ENCODE measurements around the gene ABCB1.
A peak's percentile ranks its signal among the peaks of the same experiment; 100 is the strongest.

The ABCB1 gene

GRCh38 chr7:87517136-87517815, 83.4 kb downstream of the ABCB1 start:
- no peaks in the 10 kb centered on the region for H3K36me3 ChIP-seq (ENCODE audit: insufficient read depth, low read length)
- H3K4me1 ChIP-seq (ENCODE audit: control insufficient read depth, insufficient read depth, low read length, unreplicated experiment): no peaks in the 10 kb centered on the region
- H3K27me3 ChIP-seq (ENCODE audit: insufficient read depth, low read length): peaks cover 26% of the 10 kb centered on the region; the same call in 1 of the 2 replicates
- H3K79me2 ChIP-seq (ENCODE audit: control insufficient read depth, insufficient read depth, low read length, unreplicated experiment): no peaks in the 10 kb centered on the region
- H2AFZ ChIP-seq (ENCODE audit: low read length, unreplicated experiment): no peak overlapping the region
- H3K4me3 ChIP-seq (ENCODE audit: low read depth, low read length): no peak overlapping the region
- H3K27ac ChIP-seq (ENCODE audit: low read depth, low read length): no peak overlapping the region

- Histone ChIP-seq H3K4me1 (ENCODE audit: control insufficient read depth, insufficient read depth, low read length, unreplicated experiment) (no peaks in the 10 kb centered on the region), H3K79me2 (ENCODE audit: control insufficient read depth, insufficient read depth, low read length, unreplicated experiment) (no peaks in the 10 kb centered on the region), H3K27ac (ENCODE audit: low read depth, low read length) (no peak overlapping the region), H3K4me3 (ENCODE audit: low read depth, low read length) (no peak overlapping the region), H3K27me3 (ENCODE audit: insufficient read depth, low read length) (peaks cover 25% of the 10 kb centered on the region; the same call in 1 of the 2 replicates), H2AFZ (ENCODE audit: low read length, unreplicated experiment) (no peak overlapping the region), H3K36me3 (ENCODE audit: insufficient read depth, low read length) (no peaks in the 10 kb centered on the region)
Measured at GRCh38 chr7:87513735-87514335, 86.8 kb downstream of the ABCB1 start.

GRCh38 chr7:87512906-87513305, 87.8 kb downstream of the ABCB1 start:
- Histone ChIP-seq H3K79me2 (ENCODE audit: control insufficient read depth, insufficient read depth, low read length, unreplicated experiment) (no peaks in the 10 kb centered on the region), H2AFZ (ENCODE audit: low read length, unreplicated experiment) (no peak overlapping the region), H3K4me1 (ENCODE audit: control insufficient read depth, insufficient read depth, low read length, unreplicated experiment) (no peaks in the 10 kb centered on the region), H3K27me3 (ENCODE audit: insufficient read depth, low read length) (peaks cover 27% of the 10 kb centered on the region; the same call in 1 of the 2 replicates), H3K27ac (ENCODE audit: low read depth, low read length) (no peak overlapping the region), H3K4me3 (ENCODE audit: low read depth, low read length) (no peak overlapping the region), H3K36me3 (ENCODE audit: insufficient read depth, low read length) (no peaks in the 10 kb centered on the region)

GRCh38 chr7:87511510-87511909, 89.2 kb downstream of the ABCB1 start:
- H3K79me2 ChIP-seq (ENCODE audit: control insufficient read depth, insufficient read depth, low read length, unreplicated experiment): no peaks in the 10 kb centered on the region
- peaks cover 27% of the 10 kb centered on the region; the same call in 1 of the 2 replicates for H3K27me3 ChIP-seq (ENCODE audit: insufficient read depth, low read length)
- H3K27ac ChIP-seq (ENCODE audit: low read depth, low read length): no peak overlapping the region
- no peak overlapping the region for H2AFZ ChIP-seq (ENCODE audit: low read length, unreplicated experiment)
- H3K36me3 ChIP-seq (ENCODE audit: insufficient read depth, low read length): no peaks in the 10 kb centered on the region
- H3K4me3 ChIP-seq (ENCODE audit: low read depth, low read length): no peak overlapping the region
- no peaks in the 10 kb centered on the region for H3K4me1 ChIP-seq (ENCODE audit: control insufficient read depth, insufficient read depth, low read length, unreplicated experiment)

GRCh38 chr7:87510411-87510875, 90.2 kb downstream of the ABCB1 start:
- Histone ChIP-seq H3K4me1 (ENCODE audit: control insufficient read depth, insufficient read depth, low read length, unreplicated experiment) (no peaks in the 10 kb centered on the region), H2AFZ (ENCODE audit: low read length, unreplicated experiment) (no peak overlapping the region), H3K27ac (ENCODE audit: low read depth, low read length) (no peak overlapping the region), H3K27me3 (ENCODE audit: insufficient read depth, low read length) (peaks cover 27% of the 10 kb centered on the region; the same call in 1 of the 2 replicates), H3K4me3 (ENCODE audit: low read depth, low read length) (no peak overlapping the region), H3K36me3 (ENCODE audit: insufficient read depth, low read length) (no peaks in the 10 kb centered on the region), H3K79me2 (ENCODE audit: control insufficient read depth, insufficient read depth, low read length, unreplicated experiment) (no peaks in the 10 kb centered on the region)

GRCh38 chr7:87507446-87507845, 93.2 kb downstream of the ABCB1 start:
- no peaks in the 10 kb centered on the region for H3K36me3 ChIP-seq (ENCODE audit: insufficient read depth, low read length)
- H3K27me3 ChIP-seq (ENCODE audit: insufficient read depth, low read length): peaks cover 14% of the 10 kb centered on the region; the same call in 1 of the 2 replicates
- H2AFZ ChIP-seq (ENCODE audit: low read length, unreplicated experiment): no peak overlapping the region
- no peaks in the 10 kb centered on the region for H3K79me2 ChIP-seq (ENCODE audit: control insufficient read depth, insufficient read depth, low read length, unreplicated experiment)
- H3K4me3 ChIP-seq (ENCODE audit: low read depth, low read length): no peak overlapping the region
- H3K27ac ChIP-seq (ENCODE audit: low read depth, low read length): no peak overlapping the region
- H3K4me1 ChIP-seq (ENCODE audit: control insufficient read depth, insufficient read depth, low read length, unreplicated experiment): no peaks in the 10 kb centered on the region

GRCh38 chr7:87506246-87507180, 94.2 kb downstream of the ABCB1 start:
- Histone ChIP-seq H2AFZ (ENCODE audit: low read length, unreplicated experiment) (peak overlapping the region; percentile 46), H3K27me3 (ENCODE audit: insufficient read depth, low read length) (peaks cover 10% of the 10 kb centered on the region; the same call in 1 of the 2 replicates), H3K36me3 (ENCODE audit: insufficient read depth, low read length) (no peaks in the 10 kb centered on the region), H3K79me2 (ENCODE audit: control insufficient read depth, insufficient read depth, low read length, unreplicated experiment) (no peaks in the 10 kb centered on the region), H3K4me1 (ENCODE audit: control insufficient read depth, insufficient read depth, low read length, unreplicated experiment) (no peaks in the 10 kb centered on the region), H3K27ac (ENCODE audit: low read depth, low read length) (no peak overlapping the region), H3K4me3 (ENCODE audit: low read depth, low read length) (no peak overlapping the region)

- Histone ChIP-seq H3K27ac (ENCODE audit: low read depth, low read length) (no peak overlapping the region), H3K4me3 (ENCODE audit: low read depth, low read length) (no peak overlapping the region), H3K36me3 (ENCODE audit: insufficient read depth, low read length) (no peaks in the 10 kb centered on the region), H3K4me1 (ENCODE audit: control insufficient read depth, insufficient read depth, low read length, unreplicated experiment) (no peaks in the 10 kb centered on the region), H2AFZ (ENCODE audit: low read length, unreplicated experiment) (peak overlapping the region; percentile 46), H3K27me3 (ENCODE audit: insufficient read depth, low read length) (peaks cover 8% of the 10 kb centered on the region; the same call in 1 of the 2 replicates), H3K79me2 (ENCODE audit: control insufficient read depth, insufficient read depth, low read length, unreplicated experiment) (no peaks in the 10 kb centered on the region)
Measured at GRCh38 chr7:87505557-87506245, 95.0 kb downstream of the ABCB1 start.

- Histone ChIP-seq H3K4me3 (ENCODE audit: low read depth, low read length) (no peak overlapping the region), H3K79me2 (ENCODE audit: control insufficient read depth, insufficient read depth, low read length, unreplicated experiment) (no peaks in the 10 kb centered on the region), H3K27me3 (ENCODE audit: insufficient read depth, low read length) (peaks cover 9% of the 10 kb centered on the region; the same call in 1 of the 2 replicates), H2AFZ (ENCODE audit: low read length, unreplicated experiment) (no peak overlapping the region), H3K4me1 (ENCODE audit: control insufficient read depth, insufficient read depth, low read length, unreplicated experiment) (no peaks in the 10 kb centered on the region), H3K27ac (ENCODE audit: low read depth, low read length) (no peak overlapping the region), H3K36me3 (ENCODE audit: insufficient read depth, low read length) (no peaks in the 10 kb centered on the region)
Measured at GRCh38 chr7:87505122-87505521, 95.6 kb downstream of the ABCB1 start.

- peaks cover 23% of the 10 kb centered on the region; the same call in 1 of the 2 replicates for H3K27me3 ChIP-seq (ENCODE audit: insufficient read depth, low read length)
- no peak overlapping the region for H2AFZ ChIP-seq (ENCODE audit: low read length, unreplicated experiment)
- no peaks in the 10 kb centered on the region for H3K79me2 ChIP-seq (ENCODE audit: control insufficient read depth, insufficient read depth, low read length, unreplicated experiment)
- no peak overlapping the region for H3K27ac ChIP-seq (ENCODE audit: low read depth, low read length)
- H3K4me1 ChIP-seq (ENCODE audit: control insufficient read depth, insufficient read depth, low read length, unreplicated experiment): no peaks in the 10 kb centered on the region
- no peaks in the 10 kb centered on the region for H3K36me3 ChIP-seq (ENCODE audit: insufficient read depth, low read length)
- no peak overlapping the region for H3K4me3 ChIP-seq (ENCODE audit: low read depth, low read length)
Measured at GRCh38 chr7:87499494-87499893, 101.2 kb downstream of the ABCB1 start.
